Neural progenitor cell (in vitro differentiated cells): ENCODE measurements around the gene PCLAF.

ENCODE experiments used
- EZH2 ChIP-seq: fragments of 200-600 bp; sonication (generic); IDR thresholded peaks from 2 replicates; pipeline ENCODE4 v1.6.1; 2017; ENCODE audit warnings: antibody characterized with exemption, mild to moderate bottlenecking, moderate library complexity
- TF ChIP-seq, protein P1 (sequence below): fragments of 200-600 bp; sonication (generic); IDR thresholded peaks from 2 replicates; pipeline ENCODE4 v1.5.1; 2017; ENCODE audit warnings: antibody characterized with exemption, mild to moderate bottlenecking

DNA sequence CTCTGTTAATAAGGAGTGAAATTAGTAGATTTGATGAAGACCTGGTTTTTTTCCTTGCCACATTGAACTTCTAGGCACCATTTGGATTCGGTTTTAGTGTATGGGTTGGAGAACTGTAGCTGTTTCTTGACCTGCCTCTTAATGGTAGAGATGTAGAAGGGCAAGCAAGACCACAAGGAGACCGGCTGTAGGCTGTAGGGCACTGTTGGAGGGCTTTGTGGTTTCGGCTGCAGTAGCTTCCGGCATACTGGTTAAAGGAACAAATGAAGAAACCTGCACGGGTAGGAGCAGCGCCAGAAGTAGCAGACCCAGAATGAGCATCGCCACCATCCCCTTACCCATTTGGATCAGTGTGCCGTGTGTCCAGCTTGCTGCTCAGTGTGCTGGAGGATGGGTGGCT is 7.9 kb downstream of the PCLAF start:
- TF ChIP-seq, protein P1, sequence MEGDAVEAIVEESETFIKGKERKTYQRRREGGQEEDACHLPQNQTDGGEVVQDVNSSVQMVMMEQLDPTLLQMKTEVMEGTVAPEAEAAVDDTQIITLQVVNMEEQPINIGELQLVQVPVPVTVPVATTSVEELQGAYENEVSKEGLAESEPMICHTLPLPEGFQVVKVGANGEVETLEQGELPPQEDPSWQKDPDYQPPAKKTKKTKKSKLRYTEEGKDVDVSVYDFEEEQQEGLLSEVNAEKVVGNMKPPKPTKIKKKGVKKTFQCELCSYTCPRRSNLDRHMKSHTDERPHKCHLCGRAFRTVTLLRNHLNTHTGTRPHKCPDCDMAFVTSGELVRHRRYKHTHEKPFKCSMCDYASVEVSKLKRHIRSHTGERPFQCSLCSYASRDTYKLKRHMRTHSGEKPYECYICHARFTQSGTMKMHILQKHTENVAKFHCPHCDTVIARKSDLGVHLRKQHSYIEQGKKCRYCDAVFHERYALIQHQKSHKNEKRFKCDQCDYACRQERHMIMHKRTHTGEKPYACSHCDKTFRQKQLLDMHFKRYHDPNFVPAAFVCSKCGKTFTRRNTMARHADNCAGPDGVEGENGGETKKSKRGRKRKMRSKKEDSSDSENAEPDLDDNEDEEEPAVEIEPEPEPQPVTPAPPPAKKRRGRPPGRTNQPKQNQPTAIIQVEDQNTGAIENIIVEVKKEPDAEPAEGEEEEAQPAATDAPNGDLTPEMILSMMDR = no peak
- no peak for TF ChIP-seq EZH2
